Measurements from ENCODE around the gene PELO.

Gene PELO

GRCh38 chr5:52837068-52837467, 49.4 kb downstream of the PELO start:
- DNase-seq (ENCODE audit: low spot score in 2 of 2), result no peak
- H3K9me3 ChIP-seq, result no peaks in the 10 kb centered on the region
- no peaks in the 10 kb centered on the region for H3K36me3 ChIP-seq (replicated peaks)
- H3K27me3 ChIP-seq (ENCODE audit: low read depth), result no peaks in the 10 kb centered on the region
- H3K4me1 ChIP-seq, result no peaks in the 10 kb centered on the region
- in situ Hi-C loops (cut with MboI; ENCODE audit: low sequenced_read_pairs), result no loop called here
- no peak overlapping the region for H3K4me3 ChIP-seq
